Neural cell (in vitro differentiated cells): ENCODE results near the gene HEXIM2. TPM values are rescaled to one million over a fixed set of nuclear protein-coding genes. Genes with fewer than 3 reads are reported as not detected.
A peak's percentile ranks its signal among the peaks of the same experiment; 100 is the strongest.
"Not testable (repeated sequence)": the region's sequence is repeated elsewhere in the genome, so short reads cannot be mapped to it uniquely, and the experiment has no call there.

Experiments
- H2AFZ ChIP-seq: fragments of 200-600, 300-800 bp; sonication (generic), shearing (Covaris generic); 2 replicates; pipeline ENCODE4 v1.6.0; 2014; ENCODE audit warnings: low read depth, mild to moderate bottlenecking, antibody characterized with exemption, low read length, moderate library complexity
- H3F3A ChIP-seq: fragments of 200-600 bp; shearing (Covaris generic); 2 replicates; pipeline ENCODE4 v1.6.1; 2016; ENCODE audit warnings: mild to moderate bottlenecking, moderate library complexity, mixed read lengths, antibody characterized with exemption, low read length; ENCODE audit not compliant: insufficient read depth, poor library complexity, severe bottlenecking
- H3K27ac ChIP-seq: fragments of 200-600, 300-800 bp; sonication (generic), shearing (Covaris generic); 2 replicates; pipeline ENCODE4 v1.5.1; 2014; ENCODE audit warnings: mild to moderate bottlenecking, low read length, moderate library complexity
- H3K27me3 ChIP-seq: fragments of 300-800, 200-600 bp; sonication (generic), shearing (Covaris generic); 2 replicates; pipeline ENCODE4 v1.6.0; 2014; ENCODE audit warnings: mild to moderate bottlenecking, low read depth, low read length, moderate library complexity; ENCODE audit not compliant: insufficient read depth
- H3K36me3 ChIP-seq: fragments of 300-800, 200-600 bp; sonication (generic), shearing (Covaris generic); 2 replicates; pipeline ENCODE4 v1.5.1; 2014; ENCODE audit warnings: mild to moderate bottlenecking, antibody characterized with exemption, low read length, moderate library complexity; ENCODE audit not compliant: insufficient read depth
- H3K4me2 ChIP-seq: fragments of 300-800, 200-600 bp; sonication (generic), shearing (Covaris generic); 2 replicates; pipeline ENCODE4 v1.6.0; 2014; ENCODE audit warnings: mild to moderate bottlenecking, low read length
- H3K4me3 ChIP-seq: fragments of 300-800, 200-600 bp; sonication (generic), shearing (Covaris generic); 2 replicates; pipeline ENCODE4 v1.5.1; 2014; ENCODE audit warnings: mild to moderate bottlenecking, low read length, moderate library complexity
- H3K79me2 ChIP-seq: fragments of 200-600 bp; shearing (Covaris generic); replicated peaks from 2 replicates; pipeline ENCODE4 v1.6.0; 2014; ENCODE audit warnings: mild to moderate bottlenecking, low read length, moderate library complexity; ENCODE audit not compliant: insufficient read depth
- H3K9ac ChIP-seq: fragments of 300-800, 200-600 bp; sonication (generic), shearing (Covaris generic); 2 replicates; pipeline ENCODE4 v1.6.1; 2016; ENCODE audit warnings: mild to moderate bottlenecking, low read length, mixed read lengths
- H3K9me2 ChIP-seq: fragments of 200-600 bp; shearing (Covaris generic); 2 replicates; pipeline ENCODE4 v1.6.1; 2016; ENCODE audit warnings: mild to moderate bottlenecking, low read length, mixed read lengths; ENCODE audit not compliant: insufficient read depth
- H3K9me3 ChIP-seq: fragments of 200-600, 300-800 bp; sonication (generic), shearing (Covaris generic); 2 replicates; pipeline ENCODE4 v1.6.1; 2016; ENCODE audit warnings: mild to moderate bottlenecking, mixed run types, low read length, moderate library complexity, mixed read lengths
- H4K20me1 ChIP-seq: fragments of 200-600 bp; shearing (Covaris generic); 2 replicates; pipeline ENCODE4 v1.6.1; 2016; ENCODE audit warnings: mild to moderate bottlenecking, mixed run types; ENCODE audit not compliant: insufficient read depth
- CTCF ChIP-seq: fragments of 450-650 bp; IDR thresholded peaks from 2 replicates; pipeline ENCODE4 v1.5.1; 2014; ENCODE audit warnings: antibody characterized with exemption, mild to moderate bottlenecking, moderate library complexity; ENCODE audit not compliant: poor library complexity, severe bottlenecking
- EZH2 ChIP-seq: fragments of 200-600, 300-800 bp; shearing (Covaris generic), sonication (generic); IDR thresholded peaks from 2 replicates; pipeline ENCODE4 v1.6.1; 2014; ENCODE audit warnings: antibody characterized with exemption, low read length, borderline replicate concordance, mild to moderate bottlenecking; ENCODE audit not compliant: insufficient read depth, poor library complexity, severe bottlenecking
- MXI1 ChIP-seq: fragments of 450-650 bp; conservative IDR thresholded peaks from 2 replicates; pipeline ENCODE4 v1.6.1; 2014; ENCODE audit warnings: antibody characterized with exemption, mild to moderate bottlenecking; ENCODE audit not compliant: poor library complexity, severe bottlenecking
- RAD21 ChIP-seq: fragments of 450-650 bp; conservative IDR thresholded peaks from 2 replicates; pipeline ENCODE4 v1.6.1; 2014; ENCODE audit warnings: antibody characterized with exemption, mild to moderate bottlenecking, moderate library complexity
- SMC3 ChIP-seq: fragments of 450-650 bp; conservative IDR thresholded peaks from 2 replicates; pipeline ENCODE4 v1.6.1; 2014; ENCODE audit warnings: antibody characterized with exemption, mild to moderate bottlenecking, moderate library complexity; ENCODE audit not compliant: poor library complexity
- TAF1 ChIP-seq: IDR thresholded peaks from 2 replicates; pipeline ENCODE4 v1.6.1; 2012; ENCODE audit warnings: low read depth
- polyA plus RNA-seq: library from polyadenylated mRNA; depleted of rRNA; stranded (reverse); fragments of >200 nt; gene quantifications from 2 replicates; pipeline ENCODE4 v1.2.3, GENCODE V29; 2014
- small RNA-seq, 3 experiments: library from RNA; depleted of rRNA; stranded (forward); fragments of <200 nt; gene quantifications; one replicate each; pipeline ENCODE3, GENCODE V24; 2012

The HEXIM2 gene
- polyA plus RNA-seq, 1 donor from 2014 or later: 13.9 TPM

DNA sequence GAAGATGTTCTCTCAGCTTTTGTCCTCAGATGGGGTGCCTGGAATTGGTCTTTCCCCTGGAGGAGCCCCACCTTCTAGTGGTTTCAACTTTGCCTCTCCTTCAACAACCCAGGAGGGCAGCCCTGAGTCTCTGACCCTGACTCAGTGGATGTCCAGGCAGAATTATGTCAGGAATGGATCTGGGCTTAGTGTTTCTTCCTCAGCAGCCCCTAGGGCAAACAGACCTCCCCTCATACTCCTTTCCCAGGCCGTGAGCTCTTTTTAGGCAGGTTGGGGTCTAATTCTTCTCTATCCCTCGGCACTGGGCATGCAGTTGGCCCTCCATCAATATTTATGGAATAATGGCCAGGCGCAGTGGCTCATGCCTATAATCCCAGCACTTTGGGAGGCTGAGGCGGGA, 39.8 kb downstream of the HEXIM2 start:
- TF ChIP-seq EZH2 (no peak), MXI1 (no peak)
- Histone ChIP-seq H3K36me3 (no peaks in the 10 kb centered on the region), H3K9me2 (no peaks in the 10 kb centered on the region), H3K27me3 (no peaks in the 10 kb centered on the region), H3K27ac (no peak overlapping the region), H3K79me2 (no peaks in the 10 kb centered on the region), H4K20me1 (no peaks in the 10 kb centered on the region), H3K9ac (no peak overlapping the region), H3F3A (no peaks in the 10 kb centered on the region), H3K4me2 (no peak overlapping the region), H3K4me3 (no peak overlapping the region), H3K9me3 (no peaks in the 10 kb centered on the region), H2AFZ (no peak overlapping the region)

DNA sequence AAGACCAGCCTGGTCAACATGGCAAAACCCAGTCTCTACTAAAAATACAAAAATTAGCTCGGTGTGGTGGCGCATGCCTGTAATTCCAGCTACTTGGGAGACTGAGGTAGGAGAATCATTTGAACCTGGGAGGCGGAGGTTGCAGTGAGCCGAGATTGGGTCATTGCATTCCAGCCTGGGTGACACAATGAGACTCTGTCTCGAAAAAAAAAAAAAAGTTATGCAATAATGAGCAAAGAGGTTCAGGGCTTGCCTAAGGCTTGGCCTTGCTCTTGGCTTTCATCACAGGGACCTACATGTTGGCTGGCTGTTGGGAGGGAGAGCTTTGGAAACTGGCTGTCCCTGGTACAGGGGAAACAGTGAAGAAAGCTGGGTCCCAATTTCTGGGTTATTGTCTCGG, 40.2 kb downstream of the HEXIM2 start:
- not testable (repeated sequence) for H3K9me2 ChIP-seq, H3K27ac ChIP-seq, H4K20me1 ChIP-seq, H3F3A ChIP-seq, H3K4me3 ChIP-seq, H3K79me2 ChIP-seq, H2AFZ ChIP-seq, H3K9me3 ChIP-seq, H3K4me2 ChIP-seq, H3K36me3 ChIP-seq, H3K9ac ChIP-seq, H3K27me3 ChIP-seq

DNA sequence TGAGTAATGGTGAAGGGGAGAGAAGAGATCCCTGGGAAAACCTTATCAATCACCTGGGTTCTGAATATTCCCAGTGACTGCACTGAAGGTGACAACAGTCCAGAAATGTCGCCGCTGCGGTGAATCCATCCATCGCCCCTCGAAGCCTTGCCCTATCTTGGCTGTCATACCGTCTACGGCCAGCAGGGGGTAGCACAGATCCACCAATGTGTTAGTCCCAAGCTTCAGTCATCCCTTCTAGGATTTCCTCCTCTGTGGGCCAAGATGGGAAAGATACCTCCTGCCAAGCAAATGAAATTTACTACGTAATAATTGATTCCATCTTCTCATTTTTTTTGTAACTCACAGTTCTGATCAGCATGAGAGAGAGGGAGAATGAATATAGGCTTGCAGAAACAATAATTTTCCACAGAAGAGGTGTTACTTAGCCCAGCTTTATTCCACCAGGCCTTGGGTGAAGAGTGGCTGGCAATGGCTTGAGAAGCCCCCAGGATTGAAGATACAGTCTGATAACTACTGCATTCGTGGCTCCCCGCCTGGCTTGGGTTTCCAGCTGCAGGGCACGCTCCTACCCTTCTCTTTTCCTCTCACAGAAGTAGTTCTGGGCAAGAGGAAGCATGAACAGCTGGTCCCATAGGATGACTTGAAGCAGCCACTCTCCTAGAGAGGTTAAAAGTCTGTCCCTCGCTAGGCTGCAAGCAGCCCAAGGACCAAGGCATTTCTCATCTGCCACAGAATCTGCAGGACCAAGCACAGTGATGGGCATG, 57.4 kb downstream of the HEXIM2 start:
- peaks cover 40% of the 10 kb centered on the region for H3K27me3 ChIP-seq
- H3K79me2 ChIP-seq: no peaks in the 10 kb centered on the region
- no peaks in the 10 kb centered on the region for H3K36me3 ChIP-seq
- H3K27ac ChIP-seq: no peak overlapping the region
- no peak overlapping the region for H3K4me3 ChIP-seq
- no peaks in the 10 kb centered on the region for H3F3A ChIP-seq
- TF ChIP-seq TAF1 (no peak), SMC3 (peak; percentile 94), CTCF (peak; percentile 94), RAD21 (peak; percentile 97)
- H2AFZ ChIP-seq: no peak overlapping the region
- H3K9me2 ChIP-seq: no peaks in the 10 kb centered on the region
- no peaks in the 10 kb centered on the region for H3K9me3 ChIP-seq
- no peak overlapping the region for H3K9ac ChIP-seq
- H4K20me1 ChIP-seq: no peaks in the 10 kb centered on the region
- no peak overlapping the region for H3K4me2 ChIP-seq

Small RNA genes within 50 kb of the gene (small RNA-seq; reads per million reads assigned to genes)
- gene MIR6784: 0 reads per million in 3 experiments

Other genes starting within 250 kb of the HEXIM2 start
- gene GFAP, start 246.4 kb upstream of the HEXIM2 start, polyA plus RNA-seq: not detected in 2 replicates
- gene KIF18B, start 214.1 kb upstream of the HEXIM2 start, polyA plus RNA-seq: 0.10 and 0.26 TPM in 2 replicates
- gene C1QL1, start 193.6 kb upstream of the HEXIM2 start, polyA plus RNA-seq: 0.19 TPM in 1 of 2 replicates, not detected in the other
- 68.5 and 75.0 TPM in 2 replicates for gene DCAKD, start 110.2 kb upstream of the HEXIM2 start, polyA plus RNA-seq
- 23.4 and 28.7 TPM in 2 replicates for gene NMT1, start 100.6 kb upstream of the HEXIM2 start, polyA plus RNA-seq
- gene PLCD3, start 29.4 kb upstream of the HEXIM2 start, polyA plus RNA-seq: 0.36 and 1.3 TPM in 2 replicates
- 3.1 and 8.4 TPM in 2 replicates for gene ACBD4, start 26.2 kb upstream of the HEXIM2 start, polyA plus RNA-seq
- gene HEXIM1, start 13.4 kb upstream of the HEXIM2 start, polyA plus RNA-seq: 9.0 and 10.2 TPM in 2 replicates
- gene FMNL1, start 60.0 kb downstream of the HEXIM2 start, polyA plus RNA-seq: 3.8 and 5.6 TPM in 2 replicates
- gene SPATA32, start 100.2 kb downstream of the HEXIM2 start, polyA plus RNA-seq: not detected in 2 replicates
- 6.6 and 6.7 TPM in 2 replicates for gene MAP3K14, start 155.1 kb downstream of the HEXIM2 start, polyA plus RNA-seq